Amygdala (tissue), 56 donors: ENCODE results near the gene C10orf105.
A peak's percentile ranks its signal among the peaks of the same experiment; 100 is the strongest.

Experiments used
- DNase-seq, 56 donors: peaks; one replicate each; lab custom pipeline; 2025; lab: John Stamatoyannopoulos, UW

C10orf105 gene

GRCh38 chr10:71704816-71705215, 14.8 kb downstream of the C10orf105 start:
- DNase-seq, result no peak

GRCh38 chr10:71703577-71703976, 16.0 kb downstream of the C10orf105 start:
- DNase-seq, result no peak

GRCh38 chr10:71701496-71702132, 18.0 kb downstream of the C10orf105 start:
- DNase-seq, result no peak

- DNase-seq, result no peak
Measured at GRCh38 chr10:71700731-71701368, 18.7 kb downstream of the C10orf105 start.

GRCh38 chr10:71698737-71699136, 20.8 kb downstream of the C10orf105 start:
- no peak for DNase-seq

- DNase-seq, result no peak
Measured at GRCh38 chr10:71697938-71698709, 21.5 kb downstream of the C10orf105 start.

GRCh38 chr10:71696628-71697326, 22.8 kb downstream of the C10orf105 start:
- peak in 23 of 56 donors; percentile 9 to 69 (median 28) for DNase-seq

GRCh38 chr10:71695502-71696476, 23.8 kb downstream of the C10orf105 start:
- DNase-seq, result no peak

GRCh38 chr10:71694567-71694968, 25.0 kb downstream of the C10orf105 start:
- DNase-seq, result peak in 16 of 56 donors; percentile 8 to 56 (median 20)

- DNase-seq, result no peak
Measured at GRCh38 chr10:71694039-71694501, 25.5 kb downstream of the C10orf105 start.

- no peak for DNase-seq
Measured at GRCh38 chr10:71693377-71693776, 26.2 kb downstream of the C10orf105 start.

- DNase-seq, result no peak
Measured at GRCh38 chr10:71692598-71693306, 26.8 kb downstream of the C10orf105 start.

GRCh38 chr10:71691405-71691804, 28.2 kb downstream of the C10orf105 start:
- DNase-seq, result no peak

- no peak for DNase-seq
Measured at GRCh38 chr10:71690094-71690720, 29.4 kb downstream of the C10orf105 start.

- DNase-seq, result no peak
Measured at GRCh38 chr10:71688256-71688655, 31.3 kb downstream of the C10orf105 start.

GRCh38 chr10:71687480-71687879, 32.1 kb downstream of the C10orf105 start:
- no peak for DNase-seq

- DNase-seq, result no peak
Measured at GRCh38 chr10:71687077-71687476, 32.5 kb downstream of the C10orf105 start.

GRCh38 chr10:71685554-71686232, 33.9 kb downstream of the C10orf105 start:
- no peak for DNase-seq
